Sigmoid colon (tissue), 4 donors: ENCODE results near the gene TACC2.
"Not testable (repeated sequence)": the region's sequence is repeated elsewhere in the genome, so short reads cannot be mapped to it uniquely, and the experiment has no call there.

Source experiments
- CTCF ChIP-seq, 4 experiments: fragments of 450-650 bp in 3 of 4; fragments of 200-600 bp in 1 of 4; IDR thresholded peaks; one replicate each; pipeline ENCODE4 v1.5.1; 2016 to 2019; ENCODE audit warnings: antibody characterized with exemption in 4 of 4, mild to moderate bottlenecking in 3 of 4, moderate library complexity in 2 of 4
- EP300 ChIP-seq, 4 donors: sonication (generic); formaldehyde crosslinking; IDR thresholded peaks; one replicate each; pipeline ENCODE4 v1.6.1; 2017; ENCODE audit warnings: antibody characterized with exemption in 4 of 4
- POLR2A ChIP-seq, 2 donors: fragments of 450-650 bp; IDR thresholded peaks; one replicate each; pipeline ENCODE4 v1.6.1; 2016; ENCODE audit warnings: antibody characterized with exemption in 2 of 2, mild to moderate bottlenecking in 2 of 2, moderate library complexity in 2 of 2

GRCh38 chr10:122108786-122109185 lies 119.8 kb downstream of the TACC2 start:
- not testable (repeated sequence) for TF ChIP-seq CTCF, EP300, POLR2A (IDR thresholded peaks at IDR 0.05)
